OCI-LY3 (cell line): ENCODE results near the gene IGFALS.

ENCODE experiments used
- H2AFZ ChIP-seq: fragments of 200-600, 300-600 bp; shearing (Covaris generic); 2 replicates; pipeline ENCODE4 v1.6.0; 2014; ENCODE audit warnings: antibody characterized with exemption, low read depth, low read length
- H3K27ac ChIP-seq: fragments of 200-600, 300-600 bp; sonication (generic); 2 replicates; pipeline ENCODE4 v1.5.1; 2014; ENCODE audit warnings: mild to moderate bottlenecking, low read length, moderate library complexity, mixed read lengths
- H3K27me3 ChIP-seq: fragments of 200-600, 300-600 bp; sonication (generic); 2 replicates; pipeline ENCODE4 v1.6.1; 2014; ENCODE audit warnings: low read depth, low read length, mixed read lengths
- H3K36me3 ChIP-seq: fragments of 200-600, 300-600 bp; sonication (generic); replicated peaks from 2 replicates; pipeline ENCODE3; 2014; ENCODE audit warnings: low read depth, low read length, mixed read lengths
- H3K4me1 ChIP-seq: fragments of 300-600, 200-600 bp; sonication (generic); 2 replicates; pipeline ENCODE4 v1.6.1; 2014; ENCODE audit warnings: low read length, mixed read lengths
- H3K4me2 ChIP-seq: fragments of 200-600, 300-600 bp; sonication (generic); 2 replicates; pipeline ENCODE4 v1.6.1; 2014; ENCODE audit warnings: low read length, mixed read lengths
- H3K4me3 ChIP-seq: fragments of 300-600, 200-600 bp; sonication (generic); 2 replicates; pipeline ENCODE4 v1.5.1; 2014; ENCODE audit warnings: antibody characterized with exemption, mild to moderate bottlenecking, low read length, moderate library complexity
- H3K79me2 ChIP-seq: fragments of 300-600, 200-600 bp; shearing (Covaris generic); 2 replicates; pipeline ENCODE4 v1.6.1; 2014; ENCODE audit warnings: mild to moderate bottlenecking, low read length, mixed read lengths
- H3K9ac ChIP-seq: fragments of 300-600, 200-600 bp; shearing (Covaris generic); 2 replicates; pipeline ENCODE4 v1.6.0; 2014; ENCODE audit warnings: mild to moderate bottlenecking, low read length, moderate library complexity
- H3K9me3 ChIP-seq: fragments of 200-600, 300-600 bp; shearing (Covaris generic); 2 replicates; pipeline ENCODE4 v1.6.1; 2014; ENCODE audit warnings: low read length, mixed read lengths; ENCODE audit not compliant: insufficient read depth
- H4K20me1 ChIP-seq: fragments of 200-600, 300-600 bp; sonication (generic); 2 replicates; pipeline ENCODE4 v1.6.1; 2016; ENCODE audit warnings: low read length, mixed read lengths; ENCODE audit not compliant: insufficient read depth
- CTCF ChIP-seq: fragments of 200-600, 300-600 bp; sonication (generic); IDR thresholded peaks from 2 replicates; pipeline ENCODE4 v1.5.1; 2014; ENCODE audit warnings: antibody characterized with exemption, low read length, low read depth
- EZH2phosphoT487 ChIP-seq: fragments of 200-600 bp; shearing (Covaris generic); IDR thresholded peaks from 2 replicates; pipeline ENCODE4 v1.6.1; 2018; ENCODE audit warnings: antibody characterized with exemption, mixed run types, low read depth

IGFALS gene

GRCh38 chr16:1789643-1790045 is 3.9 kb downstream of the IGFALS start:
- H3K4me3 ChIP-seq = no peak overlapping the region
- no peaks in the 10 kb centered on the region for H3K27me3 ChIP-seq
- H3K4me2 ChIP-seq = no peak overlapping the region
- H3K79me2 ChIP-seq = peaks cover 31% of the 10 kb centered on the region
- TF ChIP-seq EZH2phosphoT487 = no peak
- no peak for TF ChIP-seq CTCF
- no peak overlapping the region for H3K9ac ChIP-seq
- no peak overlapping the region for H3K27ac ChIP-seq
- no peaks in the 10 kb centered on the region for H3K4me1 ChIP-seq
- H3K9me3 ChIP-seq = no peaks in the 10 kb centered on the region
- no peak overlapping the region for H2AFZ ChIP-seq
- H3K36me3 ChIP-seq = no peaks in the 10 kb centered on the region
- no peaks in the 10 kb centered on the region for H4K20me1 ChIP-seq

- Histone ChIP-seq H3K9me3 (no peaks in the 10 kb centered on the region), H3K79me2 (peaks cover 40% of the 10 kb centered on the region), H2AFZ (no peak overlapping the region), H3K36me3 (no peaks in the 10 kb centered on the region), H3K4me2 (no peak overlapping the region), H3K27me3 (no peaks in the 10 kb centered on the region), H3K27ac (no peak overlapping the region), H3K4me1 (peaks cover 5% of the 10 kb centered on the region; the same call in 1 of the 2 replicates), H3K9ac (no peak overlapping the region), H4K20me1 (no peaks in the 10 kb centered on the region), H3K4me3 (no peak overlapping the region)
- TF ChIP-seq EZH2phosphoT487 = no peak
- no peak for TF ChIP-seq CTCF
These were observed 4.8 kb downstream of the IGFALS start for GRCh38 chr16:1788708-1789100.

GRCh38 chr16:1788095-1788707 is 5.3 kb downstream of the IGFALS start:
- no peaks in the 10 kb centered on the region for H3K9me3 ChIP-seq
- H2AFZ ChIP-seq = no peak overlapping the region
- no peak overlapping the region for H3K4me3 ChIP-seq
- H3K4me1 ChIP-seq = peaks cover 5% of the 10 kb centered on the region; the same call in 1 of the 2 replicates
- H3K27me3 ChIP-seq = no peaks in the 10 kb centered on the region
- no peaks in the 10 kb centered on the region for H3K36me3 ChIP-seq
- H3K27ac ChIP-seq = no peak overlapping the region
- peaks cover 45% of the 10 kb centered on the region for H3K79me2 ChIP-seq
- no peak overlapping the region for H3K4me2 ChIP-seq
- TF ChIP-seq EZH2phosphoT487 = no peak
- TF ChIP-seq CTCF = no peak
- H3K9ac ChIP-seq = no peak overlapping the region
- no peaks in the 10 kb centered on the region for H4K20me1 ChIP-seq

- TF ChIP-seq EZH2phosphoT487 (no peak), CTCF (no peak)
- Histone ChIP-seq H3K27me3 (no peaks in the 10 kb centered on the region), H3K36me3 (no peaks in the 10 kb centered on the region), H2AFZ (no peak overlapping the region), H3K4me1 (peaks cover 5% of the 10 kb centered on the region; the same call in 1 of the 2 replicates), H3K79me2 (peaks cover 48% of the 10 kb centered on the region), H3K27ac (no peak overlapping the region), H3K9ac (no peak overlapping the region), H3K9me3 (no peaks in the 10 kb centered on the region), H3K4me2 (no peak overlapping the region), H3K4me3 (no peak overlapping the region), H4K20me1 (no peaks in the 10 kb centered on the region)
These were observed 6.0 kb downstream of the IGFALS start for GRCh38 chr16:1787322-1788094.
